ENCODE data around the gene KCNG1.

GRCh38 chr20:51022227-51022802 is 592 bp downstream of the KCNG1 start:
- TF ChIP-seq CTCF (IDR thresholded peaks at IDR 0.05) = no peak
- no peak for TF ChIP-seq POLR2A (IDR thresholded peaks at IDR 0.05)

Measured in heart left ventricle (tissue), 13 donors.